A549 (cell line): Measurements from ENCODE around the gene ZBTB20. TPM values are rescaled to one million over a fixed set of nuclear protein-coding genes. Genes with fewer than 3 reads are reported as not detected.

Source experiments
- ATAC-seq, 2 experiments: fragments of 200-7000 bp in 1 of 2; fragments of >200 bp in 1 of 2; cut with Nextera tagmentation in 1 of 2; cut with Tn5 transposase in 1 of 2; 3 replicates each; pipeline versions ENCODE4 v1.8.0 to v1.9.1; 2018 to 2020; ENCODE audit warnings: mild to moderate bottlenecking in 1 of 2, moderate library complexity in 1 of 2
- CTCF ChIA-PET: fragments of 300-600 bp; sonication (Branson Sonifier 250); formaldehyde crosslinking; extraction: SDS; loops from one replicate; lab custom pipeline; 2021; ENCODE audit warnings: antibody characterized with exemption, inconsistent platforms; lab: Yijun Ruan, JAX
- POLR2A ChIA-PET: fragments of 350-600 bp; formaldehyde crosslinking; extraction: SDS; loops from one replicate; lab custom pipeline; 2021; ENCODE audit warnings: antibody characterized with exemption, inconsistent platforms; lab: Yijun Ruan, JAX
- DNase-seq, 2 experiments: peaks; one replicate each; pipeline versions ENCODE4 v3.0.0 to v3.0.0-alpha.2; 2011 to 2016; ENCODE audit warnings: low read depth in 1 of 2, low spot score in 1 of 2
- FAIRE-seq: peaks from 2 replicates; lab custom pipeline; 2011; peaks lifted over from hg19 to GRCh38; lab: Jason Lieb, UNC
- H3K27ac ChIP-seq, 2 experiments: fragments of >200 bp; sonication (Bioruptor Twin); formaldehyde crosslinking; 3 replicates each; pipeline ENCODE4 v1.5.1; 2016 to 2017
- H3K4me1 ChIP-seq: fragments of >200 bp; sonication (Bioruptor Twin); formaldehyde crosslinking; 3 replicates; pipeline ENCODE4 v1.6.1; 2016
- H3K4me2 ChIP-seq: fragments of >200 bp; sonication (Bioruptor Twin); formaldehyde crosslinking; 3 replicates; pipeline ENCODE4 v1.6.1; 2016
- H3K4me3 ChIP-seq: fragments of >200 bp; sonication (Bioruptor Twin); formaldehyde crosslinking; 3 replicates; pipeline ENCODE4 v1.5.1; 2016
- H3K9me3 ChIP-seq: fragments of >200 bp; sonication (Bioruptor Twin); formaldehyde crosslinking; 3 replicates; pipeline ENCODE4 v1.6.1; 2016
- CBX2 ChIP-seq: fragments of 200-600 bp; sonication (generic); IDR thresholded peaks from 2 replicates; pipeline ENCODE4 v1.6.1; 2016; ENCODE audit warnings: low read depth, mild to moderate bottlenecking, borderline replicate concordance
- CBX8 ChIP-seq: fragments of 200-600 bp; sonication (generic); IDR thresholded peaks from 2 replicates; pipeline ENCODE4 v1.6.1; 2016
- CHD2 ChIP-seq: fragments of 150-350 bp; IDR thresholded peaks from 2 replicates; pipeline ENCODE4 v1.6.1; 2014; ENCODE audit warnings: low read length; ENCODE audit not compliant: partially characterized antibody
- CHD4 ChIP-seq: fragments of 200-600 bp; sonication (generic); IDR thresholded peaks from 2 replicates; pipeline ENCODE4 v1.6.1; 2016; ENCODE audit warnings: antibody characterized with exemption, mild to moderate bottlenecking, borderline replicate concordance
- ESRRA ChIP-seq: fragments of 150-350 bp; IDR thresholded peaks from 2 replicates; pipeline ENCODE4 v1.6.1; 2014; ENCODE audit warnings: mild to moderate bottlenecking, low read length, borderline replicate concordance
- FOSB ChIP-seq: fragments of 250-450 bp; sonication (Bioruptor Pico); IDR thresholded peaks from 2 replicates; pipeline ENCODE4 v1.5.0; 2020; ENCODE audit warnings: mild to moderate bottlenecking, moderate library complexity
- FOXS1 ChIP-seq: fragments of 250-450 bp; sonication (Bioruptor Pico); IDR thresholded peaks from 2 replicates; pipeline ENCODE4 v1.5.0; 2020; ENCODE audit warnings: mild to moderate bottlenecking, moderate library complexity
- HEYL ChIP-seq: fragments of 250-450 bp; sonication (Bioruptor Pico); IDR thresholded peaks from 2 replicates; pipeline ENCODE4 v1.8.0; 2021; ENCODE audit warnings: mild to moderate bottlenecking, moderate library complexity
- HOXA7 ChIP-seq: fragments of 250-450 bp; sonication (Bioruptor Pico); IDR thresholded peaks from 2 replicates; pipeline ENCODE4 v1.5.0; 2020; ENCODE audit warnings: mild to moderate bottlenecking, moderate library complexity
- HOXB5 ChIP-seq: fragments of 250-450 bp; sonication (Bioruptor Pico); IDR thresholded peaks from 2 replicates; pipeline ENCODE4 v1.5.0; 2020; ENCODE audit warnings: mild to moderate bottlenecking, moderate library complexity
- JUN ChIP-seq, 2 experiments: fragments of >200 bp; sonication (Bioruptor Twin); formaldehyde crosslinking; IDR thresholded peaks; 2 replicates in 1 of 2; 3 replicates in 1 of 2; pipeline ENCODE4 v1.6.1; 2016 to 2017
- KDM5A ChIP-seq: fragments of 200-600 bp; sonication (generic); IDR thresholded peaks from 2 replicates; pipeline ENCODE4 v1.6.1; 2016; ENCODE audit warnings: antibody characterized with exemption, mild to moderate bottlenecking
- MAZ ChIP-seq: fragments of 150-350 bp; IDR thresholded peaks from 2 replicates; pipeline ENCODE4 v1.6.1; 2014; ENCODE audit warnings: antibody characterized with exemption, low read depth, low read length, borderline replicate concordance
- NPAS2 ChIP-seq: fragments of 250-450 bp; sonication (Bioruptor Pico); IDR thresholded peaks from 2 replicates; pipeline ENCODE4 v1.8.0; 2022; ENCODE audit warnings: mild to moderate bottlenecking, moderate library complexity, borderline replicate concordance
- POLR2A ChIP-seq: IDR thresholded peaks from 2 replicates; pipeline ENCODE4 v1.6.1; 2012; ENCODE audit warnings: mild to moderate bottlenecking, low read length
- POLR2AphosphoS2 ChIP-seq: conservative IDR thresholded peaks from 2 replicates; pipeline ENCODE4 v1.6.1; 2012; ENCODE audit warnings: low read length, improper control_type of control experiment, inconsistent platforms
- RARB ChIP-seq: fragments of 250-450 bp; sonication (Bioruptor Pico); IDR thresholded peaks from 2 replicates; pipeline ENCODE4 v1.8.0; 2021; ENCODE audit warnings: mild to moderate bottlenecking, moderate library complexity
- TP53 ChIP-seq: fragments of 250-450 bp; sonication (Bioruptor Pico); IDR thresholded peaks from 2 replicates; pipeline ENCODE4 v1.5.0; 2021; ENCODE audit warnings: mild to moderate bottlenecking, moderate library complexity
- ZC3H11A ChIP-seq: fragments of 450-650 bp; IDR thresholded peaks from 2 replicates; pipeline ENCODE4 v1.6.1; 2014; ENCODE audit warnings: antibody characterized with exemption, mild to moderate bottlenecking
- ZSCAN20 ChIP-seq: fragments of 250-450 bp; sonication (Bioruptor Pico); IDR thresholded peaks from 2 replicates; pipeline ENCODE4 v1.8.0; 2022; ENCODE audit warnings: mild to moderate bottlenecking, moderate library complexity
- WGBS: methylation state at CpG from one replicate; pipeline ENCODE4 v1.1.6; 2017; ENCODE audit errors: missing lambda C conversion rate; 5-methylcytosine and 5-hydroxymethylcytosine counted together
- polyA plus RNA-seq, 4 experiments: library from polyadenylated mRNA; depleted of rRNA in 3 of 4; stranded (reverse); fragments of >200 nt; fragmentation: RNase III in 1 of 4; extraction: RNeasy Plus Mini Kit Qiagen cat#74134 plus additional on column Dnase treatment in 1 of 4; gene quantifications; 2 replicates in 3 of 4; 3 replicates in 1 of 4; pipeline ENCODE4 v1.2.3, GENCODE V29; 2011 to 2017
- TF ChIP-seq, protein P1 (sequence below): fragments of 250-450 bp; sonication (Bioruptor Pico); IDR thresholded peaks from 2 replicates; pipeline ENCODE4 v1.5.0; 2021; ENCODE audit warnings: mild to moderate bottlenecking, moderate library complexity, borderline replicate concordance
- TF ChIP-seq, protein P2 (sequence below): fragments of 250-450 bp; sonication (Bioruptor Pico); IDR thresholded peaks from 2 replicates; pipeline ENCODE4 v1.5.0; 2020; ENCODE audit warnings: low read depth, mild to moderate bottlenecking, moderate library complexity
- TF ChIP-seq, protein P3 (sequence below): IDR thresholded peaks from 2 replicates; pipeline ENCODE4 v1.6.1; 2012

Gene ZBTB20
- polyA plus RNA-seq, 2 of the 4 experiments (the other 2 are of a cell fraction) = 0.85 to 5.0 TPM

DNA sequence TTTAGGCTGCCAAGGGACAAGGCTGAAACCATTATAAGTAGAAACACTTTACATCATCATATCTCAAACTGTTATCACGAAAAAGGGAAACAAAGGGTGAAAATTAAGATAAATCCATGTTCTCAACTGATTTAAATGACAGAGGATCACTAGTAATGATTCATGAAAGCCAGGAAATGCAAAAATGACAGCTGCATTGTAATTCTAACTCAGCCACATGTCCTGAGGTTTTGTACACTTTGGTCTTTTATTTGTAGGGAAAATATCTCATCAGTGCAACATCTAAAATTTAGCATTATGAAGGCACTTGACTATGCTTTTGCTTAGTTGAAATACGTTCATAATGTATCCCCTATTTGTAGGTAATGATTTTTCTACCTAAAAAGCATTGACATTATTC, 473.6 kb downstream of the ZBTB20 start:
- ChIA-PET POLR2A (no interaction called here), CTCF (interaction anchor here (1.2 kb wide), 1 partner anchor 293 kb away, joined by 3 read pairs; no protein-coding TSS in a partner anchor)
- 80% methylated on average over 2 of the region's 2 CpGs for WGBS
- Histone ChIP-seq H3K4me1 (peaks cover 17% of the 10 kb centered on the region; the same call in 2 of the 3 replicates), H3K27ac (no peak overlapping the region), H3K4me3 (no peak overlapping the region), H3K4me2 (no peak overlapping the region), H3K9me3 (no peaks in the 10 kb centered on the region)
- DNase-seq = no peak
- TF ChIP-seq CHD2 = no peak
- no peak for TF ChIP-seq POLR2AphosphoS2
- no peak for TF ChIP-seq ZC3H11A
- TF ChIP-seq TP53 (CRISPR knock-in tag) = no peak
- no peak for TF ChIP-seq HEYL (CRISPR knock-in tag)
- TF ChIP-seq NPAS2 (CRISPR knock-in tag) = no peak
- no peak for TF ChIP-seq HOXA7
- TF ChIP-seq MAZ = no peak
- TF ChIP-seq ESRRA = no peak
- no peak for ATAC-seq
- FAIRE-seq = peak; percentile 7

DNA sequence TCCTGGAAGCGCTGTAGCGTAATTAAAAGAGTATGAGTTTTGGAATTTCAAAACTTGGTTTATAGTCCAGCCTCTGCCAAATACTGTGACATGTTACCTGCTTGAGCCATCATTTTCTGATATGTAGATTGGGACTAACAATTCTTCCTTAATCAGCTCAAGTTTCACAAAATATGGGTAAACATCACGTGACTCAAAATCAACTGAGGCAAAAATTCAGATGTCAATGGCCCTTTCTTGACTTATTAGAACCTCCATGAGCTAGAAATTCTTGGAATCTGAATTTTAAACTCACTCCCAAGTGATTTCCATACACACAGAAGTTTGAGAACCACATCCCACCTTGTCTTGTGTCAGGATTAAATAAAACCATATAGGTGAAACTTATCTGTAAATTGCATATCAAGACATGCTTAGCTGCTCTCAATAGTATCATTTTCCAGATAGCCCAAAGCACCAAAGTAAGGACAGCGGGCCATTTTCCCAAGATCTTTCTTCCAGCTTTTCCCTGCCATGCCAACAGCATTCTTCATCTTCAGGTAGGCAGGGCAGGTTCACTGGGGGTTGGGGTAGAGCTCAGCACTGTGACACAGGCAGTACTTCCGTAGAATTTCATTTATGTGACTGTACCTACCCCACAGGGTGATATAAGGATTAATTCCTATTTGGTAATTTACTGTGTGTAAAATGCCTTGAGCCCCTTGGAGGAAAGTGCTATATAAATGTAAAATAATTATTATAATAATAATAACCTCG, 474.2 kb downstream of the ZBTB20 start:
- POLR2A ChIA-PET = no interaction called here
- CTCF ChIA-PET = interaction anchor here (0.7 to 1.2 kb wide), 3 partner anchors 10 to 292 kb away, joined by 3 to 4 read pairs (median 3); no protein-coding TSS in a partner anchor
- no peak overlapping the region for H3K4me3 ChIP-seq
- DNase-seq = no peak
- no peak overlapping the region for H3K4me2 ChIP-seq
- H3K27ac ChIP-seq = no peak overlapping the region
- H3K4me1 ChIP-seq = peaks cover 17% of the 10 kb centered on the region; the same call in 2 of the 3 replicates
- no peaks in the 10 kb centered on the region for H3K9me3 ChIP-seq
- 94% methylated on average over 6 of the region's 6 CpGs for WGBS
- TF ChIP-seq, protein P1, sequence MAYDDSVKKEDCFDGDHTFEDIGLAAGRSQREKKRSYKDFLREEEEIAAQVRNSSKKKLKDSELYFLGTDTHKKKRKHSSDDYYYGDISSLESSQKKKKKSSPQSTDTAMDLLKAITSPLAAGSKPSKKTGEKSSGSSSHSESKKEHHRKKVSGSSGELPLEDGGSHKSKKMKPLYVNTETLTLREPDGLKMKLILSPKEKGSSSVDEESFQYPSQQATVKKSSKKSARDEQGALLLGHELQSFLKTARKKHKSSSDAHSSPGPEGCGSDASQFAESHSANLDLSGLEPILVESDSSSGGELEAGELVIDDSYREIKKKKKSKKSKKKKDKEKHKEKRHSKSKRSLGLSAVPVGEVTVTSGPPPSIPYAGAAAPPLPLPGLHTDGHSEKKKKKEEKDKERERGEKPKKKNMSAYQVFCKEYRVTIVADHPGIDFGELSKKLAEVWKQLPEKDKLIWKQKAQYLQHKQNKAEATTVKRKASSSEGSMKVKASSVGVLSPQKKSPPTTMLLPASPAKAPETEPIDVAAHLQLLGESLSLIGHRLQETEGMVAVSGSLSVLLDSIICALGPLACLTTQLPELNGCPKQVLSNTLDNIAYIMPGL (CRISPR knock-in tag) = no peak
- TF ChIP-seq FOSB (CRISPR knock-in tag) (no peak), JUN (IDR thresholded peaks at IDR 0.05) (no peak), HEYL (CRISPR knock-in tag) (no peak), RARB (CRISPR knock-in tag) (no peak), FOXS1 (CRISPR knock-in tag) (no peak), CHD2 (no peak), POLR2A (no peak), CHD4 (no peak), CBX2 (no peak), HOXB5 (CRISPR knock-in tag) (no peak), CBX8 (no peak), ZSCAN20 (no peak), NPAS2 (CRISPR knock-in tag) (no peak), KDM5A (no peak)
- TF ChIP-seq, protein P2, sequence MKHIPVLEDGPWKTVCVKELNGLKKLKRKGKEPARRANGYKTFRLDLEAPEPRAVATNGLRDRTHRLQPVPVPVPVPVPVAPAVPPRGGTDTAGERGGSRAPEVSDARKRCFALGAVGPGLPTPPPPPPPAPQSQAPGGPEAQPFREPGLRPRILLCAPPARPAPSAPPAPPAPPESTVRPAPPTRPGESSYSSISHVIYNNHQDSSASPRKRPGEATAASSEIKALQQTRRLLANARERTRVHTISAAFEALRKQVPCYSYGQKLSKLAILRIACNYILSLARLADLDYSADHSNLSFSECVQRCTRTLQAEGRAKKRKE (CRISPR knock-in tag) = no peak
- TF ChIP-seq, protein P3, sequence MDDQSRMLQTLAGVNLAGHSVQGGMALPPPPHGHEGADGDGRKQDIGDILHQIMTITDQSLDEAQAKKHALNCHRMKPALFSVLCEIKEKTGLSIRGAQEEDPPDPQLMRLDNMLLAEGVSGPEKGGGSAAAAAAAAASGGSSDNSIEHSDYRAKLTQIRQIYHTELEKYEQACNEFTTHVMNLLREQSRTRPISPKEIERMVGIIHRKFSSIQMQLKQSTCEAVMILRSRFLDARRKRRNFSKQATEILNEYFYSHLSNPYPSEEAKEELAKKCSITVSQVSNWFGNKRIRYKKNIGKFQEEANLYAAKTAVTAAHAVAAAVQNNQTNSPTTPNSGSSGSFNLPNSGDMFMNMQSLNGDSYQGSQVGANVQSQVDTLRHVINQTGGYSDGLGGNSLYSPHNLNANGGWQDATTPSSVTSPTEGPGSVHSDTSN = no peak
- no peak for ATAC-seq
- peak; percentile 18 for FAIRE-seq
